Transverse colon (tissue), 3 donors: Measurements from ENCODE around the gene CADM1.

ENCODE experiments used
- CTCF ChIP-seq, 5 experiments: fragments of 200-600 bp in 3 of 5; fragments of 450-650 bp in 2 of 5; sonication (generic) in 3 of 5; IDR thresholded peaks; 1 replicate in 2 of 5; 2 replicates in 3 of 5; pipeline ENCODE4 v1.5.1; 2016 to 2017; ENCODE audit warnings: antibody characterized with exemption in 5 of 5, inconsistent platforms in 3 of 5, mild to moderate bottlenecking in 2 of 5, moderate library complexity in 1 of 5
- POLR2A ChIP-seq: fragments of 450-650 bp; IDR thresholded peaks from one replicate; pipeline ENCODE4 v1.6.1; 2016; ENCODE audit warnings: antibody characterized with exemption, mild to moderate bottlenecking, moderate library complexity

- TF ChIP-seq CTCF (IDR thresholded peaks at IDR 0.05) = no peak
- TF ChIP-seq POLR2A = no peak
Observed at GRCh38 chr11:115361025-115361424, 143.2 kb downstream of the CADM1 start.
